ENCODE data around the gene DUS3L.

The DUS3L gene

DNA sequence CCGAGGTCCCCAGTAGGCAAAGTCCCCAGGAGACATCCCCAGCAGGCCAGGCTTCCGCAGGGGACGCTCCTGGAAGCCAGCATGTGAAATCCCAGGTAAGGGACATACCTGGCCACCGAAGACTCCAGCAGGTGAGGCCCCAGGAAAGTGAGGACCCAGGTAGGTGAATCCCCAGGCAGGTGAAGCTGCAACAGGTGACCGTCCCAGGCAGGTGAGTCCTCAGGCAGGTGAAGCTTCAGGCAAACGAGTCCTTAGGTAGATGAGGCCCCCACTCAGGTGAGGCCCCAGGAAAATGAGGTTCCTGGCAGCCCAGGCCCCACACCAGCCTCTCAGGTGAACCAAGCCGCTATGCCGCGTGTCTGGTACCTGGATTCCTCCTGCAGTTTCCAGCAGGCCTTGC is 40.2 kb upstream of the DUS3L start:
- TF ChIP-seq, protein P1, sequence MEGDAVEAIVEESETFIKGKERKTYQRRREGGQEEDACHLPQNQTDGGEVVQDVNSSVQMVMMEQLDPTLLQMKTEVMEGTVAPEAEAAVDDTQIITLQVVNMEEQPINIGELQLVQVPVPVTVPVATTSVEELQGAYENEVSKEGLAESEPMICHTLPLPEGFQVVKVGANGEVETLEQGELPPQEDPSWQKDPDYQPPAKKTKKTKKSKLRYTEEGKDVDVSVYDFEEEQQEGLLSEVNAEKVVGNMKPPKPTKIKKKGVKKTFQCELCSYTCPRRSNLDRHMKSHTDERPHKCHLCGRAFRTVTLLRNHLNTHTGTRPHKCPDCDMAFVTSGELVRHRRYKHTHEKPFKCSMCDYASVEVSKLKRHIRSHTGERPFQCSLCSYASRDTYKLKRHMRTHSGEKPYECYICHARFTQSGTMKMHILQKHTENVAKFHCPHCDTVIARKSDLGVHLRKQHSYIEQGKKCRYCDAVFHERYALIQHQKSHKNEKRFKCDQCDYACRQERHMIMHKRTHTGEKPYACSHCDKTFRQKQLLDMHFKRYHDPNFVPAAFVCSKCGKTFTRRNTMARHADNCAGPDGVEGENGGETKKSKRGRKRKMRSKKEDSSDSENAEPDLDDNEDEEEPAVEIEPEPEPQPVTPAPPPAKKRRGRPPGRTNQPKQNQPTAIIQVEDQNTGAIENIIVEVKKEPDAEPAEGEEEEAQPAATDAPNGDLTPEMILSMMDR (IDR thresholded peaks at IDR 0.05; ENCODE audit: borderline replicate concordance, insufficient read depth, low read depth, low read length): no peak
- H3K4me3 ChIP-seq (ENCODE audit: low read depth, low read length): no peak overlapping the region

DNA sequence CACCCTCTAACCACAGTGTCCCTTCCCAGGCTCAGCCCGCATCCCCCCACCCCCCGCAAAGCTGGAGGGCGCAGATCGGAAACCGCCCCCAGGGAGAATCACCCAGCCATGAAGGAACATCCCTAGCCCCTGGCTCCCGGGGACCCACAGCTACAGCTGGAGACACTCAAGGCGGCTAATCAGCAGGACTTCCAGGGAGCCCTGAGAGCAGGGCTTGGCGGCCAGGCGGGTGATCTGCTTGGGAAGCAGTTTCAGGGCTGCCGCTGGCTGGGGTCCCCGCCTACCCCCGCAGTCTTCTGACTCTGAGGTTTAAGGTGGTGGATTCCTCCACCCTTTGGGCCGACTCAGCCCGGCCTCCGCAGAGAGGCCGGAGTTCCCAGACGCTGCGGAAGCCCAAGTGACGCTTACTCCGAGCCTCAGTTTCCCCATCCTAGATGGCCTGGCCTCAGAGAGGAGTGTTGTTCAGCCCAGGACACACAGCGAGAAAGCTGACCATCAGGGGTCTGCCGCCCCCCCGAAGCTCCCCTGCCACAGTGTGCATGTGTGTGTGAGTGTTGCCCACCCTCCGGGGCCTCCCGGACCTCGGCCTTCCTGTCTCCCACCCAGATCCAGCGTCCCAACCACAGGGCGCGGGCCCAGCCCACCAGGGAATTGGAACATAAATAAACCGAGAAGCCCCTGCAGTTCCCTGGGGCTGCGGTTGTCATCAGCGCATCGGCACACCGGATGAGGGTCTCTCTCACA is 38.8 kb upstream of the DUS3L start:
- no peak overlapping the region for H3K4me3 ChIP-seq (ENCODE audit: low read depth, low read length)
- TF ChIP-seq, protein P1 (IDR thresholded peaks at IDR 0.05; ENCODE audit: borderline replicate concordance, insufficient read depth, low read depth, low read length): no peak

DNA sequence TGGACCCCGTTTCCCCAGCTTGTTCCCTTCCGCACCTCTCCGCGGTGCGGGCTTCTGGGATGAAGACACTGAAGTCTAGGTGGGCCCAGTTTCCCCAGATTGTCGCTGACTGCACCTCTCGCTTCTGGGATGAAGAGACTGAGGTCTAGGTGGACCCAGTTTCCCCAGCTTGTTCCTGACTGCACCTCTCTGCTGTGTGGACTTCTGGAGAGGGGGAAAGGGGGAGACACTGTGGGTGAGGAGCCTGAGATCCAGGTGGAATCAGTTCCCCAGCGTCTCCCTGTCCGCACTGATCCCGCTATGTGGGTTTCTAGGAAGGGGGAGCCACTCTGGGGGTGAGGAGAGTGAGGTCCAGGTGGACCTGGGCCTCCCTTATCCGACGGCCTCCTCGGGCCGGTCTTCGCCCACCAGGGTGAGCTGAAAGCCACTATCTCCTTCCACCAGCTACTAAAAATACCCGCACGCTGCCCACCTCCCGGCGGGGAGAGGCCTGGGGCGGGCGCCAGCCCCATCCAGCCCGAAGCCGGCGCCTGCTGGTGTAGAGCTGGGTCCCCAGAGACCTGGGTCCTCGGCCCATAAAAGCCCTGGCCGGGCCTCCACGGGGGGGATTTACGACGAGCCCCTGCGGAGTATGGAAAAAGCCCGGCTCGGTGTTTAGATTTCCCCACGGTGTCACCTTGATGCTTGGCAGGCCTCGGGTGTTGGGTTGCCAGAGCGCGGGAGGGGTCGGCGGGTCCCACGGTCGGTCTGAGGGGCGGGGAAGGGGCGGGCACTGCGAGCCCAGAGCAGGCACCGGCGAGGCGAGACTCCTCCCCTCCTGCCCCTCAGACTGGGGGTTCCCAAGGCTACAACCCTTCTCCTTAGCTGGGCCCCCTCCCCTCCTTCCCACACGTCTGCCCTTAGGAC is 38.0 kb upstream of the DUS3L start:
- peak overlapping the region; percentile 57 for H3K4me3 ChIP-seq (ENCODE audit: low read depth, low read length)
- TF ChIP-seq, protein P1 (IDR thresholded peaks at IDR 0.05; ENCODE audit: borderline replicate concordance, insufficient read depth, low read depth, low read length): no peak

DNA sequence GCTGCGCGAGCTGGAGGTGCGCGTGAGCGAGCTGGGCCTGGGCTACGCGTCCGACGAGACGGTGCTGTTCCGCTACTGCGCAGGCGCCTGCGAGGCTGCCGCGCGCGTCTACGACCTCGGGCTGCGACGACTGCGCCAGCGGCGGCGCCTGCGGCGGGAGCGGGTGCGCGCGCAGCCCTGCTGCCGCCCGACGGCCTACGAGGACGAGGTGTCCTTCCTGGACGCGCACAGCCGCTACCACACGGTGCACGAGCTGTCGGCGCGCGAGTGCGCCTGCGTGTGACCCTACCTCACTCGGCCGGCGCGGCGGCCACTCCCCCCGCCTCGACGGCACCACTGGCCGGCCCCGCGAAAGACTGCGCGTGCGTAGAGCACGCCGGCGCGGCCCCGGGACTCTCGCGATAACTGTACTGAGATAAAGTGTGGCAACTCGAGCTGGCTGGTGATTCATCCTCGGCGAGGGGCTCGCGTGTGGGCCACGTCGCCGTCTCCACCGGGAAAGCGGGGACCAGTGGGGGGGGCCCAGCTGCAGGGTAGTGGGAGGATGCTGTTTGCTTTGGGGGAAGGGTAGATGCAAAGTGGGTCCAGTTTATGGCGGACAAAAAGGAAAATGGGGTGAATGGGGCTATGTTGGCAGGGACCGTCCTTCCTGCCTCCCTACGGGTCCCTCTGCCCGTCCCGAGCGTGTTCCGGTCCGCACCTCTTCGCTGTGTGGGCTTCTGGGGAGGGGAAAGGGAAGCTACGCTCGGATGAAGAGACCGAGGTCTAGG is 37.1 kb upstream of the DUS3L start:
- peak overlapping the region; percentile 57 for H3K4me3 ChIP-seq (ENCODE audit: low read depth, low read length)
- TF ChIP-seq, protein P1 (IDR thresholded peaks at IDR 0.05; ENCODE audit: borderline replicate concordance, insufficient read depth, low read depth, low read length): no peak

DNA sequence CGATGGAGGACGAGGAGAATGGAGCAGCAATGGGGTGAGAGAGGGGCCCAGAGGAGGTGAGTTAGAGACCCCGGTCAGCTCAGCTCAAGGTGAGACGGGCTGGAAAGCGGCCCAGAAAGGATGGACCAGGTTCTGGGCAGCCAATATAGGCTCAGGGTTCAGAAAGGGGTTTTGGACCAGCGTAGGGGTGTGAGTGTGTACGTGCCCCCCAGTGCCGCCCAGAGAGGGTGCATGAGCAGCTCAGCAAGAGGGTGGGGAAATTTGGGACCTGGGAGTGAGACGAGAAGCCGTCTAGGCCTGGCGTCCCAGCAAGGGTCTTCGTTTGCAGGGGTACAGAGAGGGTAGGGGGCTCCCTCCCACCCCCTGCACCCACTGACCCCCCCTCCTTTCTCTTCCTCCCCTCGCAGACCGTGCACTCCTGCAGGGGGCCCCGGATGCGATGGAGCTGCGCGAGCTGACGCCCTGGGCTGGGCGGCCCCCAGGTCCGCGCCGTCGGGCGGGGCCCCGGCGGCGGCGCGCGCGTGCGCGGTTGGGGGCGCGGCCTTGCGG is 36.5 kb upstream of the DUS3L start:
- TF ChIP-seq, protein P1 (IDR thresholded peaks at IDR 0.05; ENCODE audit: borderline replicate concordance, insufficient read depth, low read depth, low read length): no peak
- no peak overlapping the region for H3K4me3 ChIP-seq (ENCODE audit: low read depth, low read length)

DNA sequence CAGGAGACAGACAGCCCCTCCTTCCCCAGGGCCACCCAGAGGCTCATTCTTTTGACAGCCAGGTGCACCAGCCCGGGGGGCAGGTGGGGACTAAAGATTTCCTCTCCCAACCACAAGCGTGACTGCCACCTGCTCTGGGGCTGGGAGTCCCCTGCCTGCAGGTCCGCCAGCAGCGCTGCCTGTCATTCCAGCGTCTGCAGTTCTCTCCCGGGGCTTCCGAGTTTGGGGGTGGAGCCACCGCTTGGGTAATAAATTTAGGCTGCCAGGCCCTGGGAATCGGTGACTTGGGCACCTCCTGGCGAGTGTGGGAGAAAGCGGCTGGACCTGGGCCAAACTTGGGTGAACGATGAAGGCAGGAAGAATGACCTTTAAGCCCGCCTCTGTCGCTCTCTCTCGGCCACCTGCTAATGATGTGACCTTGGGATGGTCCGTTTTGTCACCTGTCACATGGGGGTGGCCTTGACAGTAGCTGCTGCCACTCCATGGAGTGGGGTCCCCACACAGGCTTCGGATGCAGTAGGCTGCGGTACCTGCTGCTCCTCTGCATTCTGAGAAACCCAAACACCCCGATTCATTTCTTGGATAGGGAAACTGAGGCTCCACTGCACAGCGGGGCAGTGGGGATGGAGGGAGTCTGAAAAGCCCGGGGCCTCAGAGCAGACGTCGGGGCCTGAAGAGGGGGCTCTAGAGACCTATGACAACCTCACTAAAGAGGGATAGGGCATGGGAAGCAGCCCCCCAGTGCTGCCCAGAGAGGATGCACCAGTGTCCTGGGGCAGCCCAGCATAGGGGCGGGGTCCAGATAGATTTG is 35.8 kb upstream of the DUS3L start:
- TF ChIP-seq, protein P1 (IDR thresholded peaks at IDR 0.05; ENCODE audit: borderline replicate concordance, insufficient read depth, low read depth, low read length): no peak
- no peak overlapping the region for H3K4me3 ChIP-seq (ENCODE audit: low read depth, low read length)
